ENCODE results near the gene PCNX4. TPM values are rescaled to one million over a fixed set of nuclear protein-coding genes. Genes with fewer than 3 reads are reported as not detected.

The PCNX4 gene
- total RNA-seq, 1 experiment from 2014 or later: 48.4 TPM

- H3K27me3 ChIP-seq (ENCODE audit: insufficient read depth, low read length): no peaks in the 10 kb centered on the region
- no peaks in the 10 kb centered on the region for H3K9me2 ChIP-seq (ENCODE audit: insufficient read depth)
- BruUV-seq (replicated peaks): no TSS peak
- H3K4me1 ChIP-seq (ENCODE audit: control insufficient read depth in 1 of 2, insufficient read depth in 2 of 2, low read length in 2 of 2): no peaks in the 10 kb centered on the region
- TF ChIP-seq SRF (IDR thresholded peaks at IDR 0.05; ENCODE audit: low read depth) (no peak), ELF1 (IDR thresholded peaks at IDR 0.05; ENCODE audit: borderline replicate concordance, low read depth) (no peak), ZNF274 (IDR thresholded peaks at IDR 0.05; ENCODE audit: low read depth, low read length) (no peak), REST (IDR thresholded peaks at IDR 0.05; ENCODE audit: low read depth) (no peak), POLR2A (IDR thresholded peaks at IDR 0.05; ENCODE audit: borderline replicate concordance, extremely low read depth, insufficient read depth, insufficient read length) (no peak)
- H3K4me3 ChIP-seq (replicated peaks in 1 of 2; ENCODE audit: low read depth in 1 of 2, low read length in 2 of 2): no peak overlapping the region
- no peaks in the 10 kb centered on the region for H3K9me3 ChIP-seq (ENCODE audit: control insufficient read depth in 1 of 2, insufficient read depth in 1 of 2, low read depth in 1 of 2, low read length in 2 of 2)
- H3K4me2 ChIP-seq (ENCODE audit: low read length): no peak overlapping the region
- ChIA-PET POLR2A (no interaction called here), RAD21 (ENCODE audit: low non-redundant PET in 1 of 2, low total read pairs in 2 of 2, uncharacterized antibody in 2 of 2, unreplicated experiment in 2 of 2) (no interaction called here), CTCF (no interaction called here)
- ATAC-seq: no peak
- no peaks in the 10 kb centered on the region for H3K36me3 ChIP-seq (ENCODE audit: control insufficient read depth in 1 of 2, insufficient read depth in 2 of 2, low read length in 2 of 2)
- no peak for DNase-seq (ENCODE audit: low read depth, low spot score)
- intact Hi-C loops (cut with micrococcal nuclease): no loop called here
- H4K20me1 ChIP-seq (ENCODE audit: insufficient read depth): no peaks in the 10 kb centered on the region
- no peaks in the 10 kb centered on the region for H3K79me2 ChIP-seq (ENCODE audit: insufficient read depth, low read length)
- no peak overlapping the region for H3K27ac ChIP-seq (ENCODE audit: low read depth, low read length)
- no peak overlapping the region for H3K9ac ChIP-seq (ENCODE audit: low read length)
- H2AFZ ChIP-seq (ENCODE audit: low read depth, low read length, poor library complexity, severe bottlenecking): no peak overlapping the region
Observed at GRCh38 chr14:60214003-60214402, 122.3 kb downstream of the PCNX4 start.

- Histone ChIP-seq H3K27ac (ENCODE audit: low read depth, low read length) (no peak overlapping the region), H3K36me3 (ENCODE audit: control insufficient read depth in 1 of 2, insufficient read depth in 2 of 2, low read length in 2 of 2) (no peaks in the 10 kb centered on the region), H3K9me3 (ENCODE audit: control insufficient read depth in 1 of 2, insufficient read depth in 1 of 2, low read depth in 1 of 2, low read length in 2 of 2) (no peaks in the 10 kb centered on the region), H3K4me3 (replicated peaks in 1 of 2; ENCODE audit: low read depth in 1 of 2, low read length in 2 of 2) (no peak overlapping the region), H3K79me2 (ENCODE audit: insufficient read depth, low read length) (no peaks in the 10 kb centered on the region), H3K9ac (ENCODE audit: low read length) (no peak overlapping the region), H3K4me2 (ENCODE audit: low read length) (no peak overlapping the region), H3K9me2 (ENCODE audit: insufficient read depth) (no peaks in the 10 kb centered on the region), H3K27me3 (ENCODE audit: insufficient read depth, low read length) (no peaks in the 10 kb centered on the region), H2AFZ (ENCODE audit: low read depth, low read length, poor library complexity, severe bottlenecking) (no peak overlapping the region), H4K20me1 (ENCODE audit: insufficient read depth) (no peaks in the 10 kb centered on the region), H3K4me1 (ENCODE audit: control insufficient read depth in 1 of 2, insufficient read depth in 2 of 2, low read length in 2 of 2) (no peaks in the 10 kb centered on the region)
- intact Hi-C loops (cut with micrococcal nuclease): no loop called here
- no TSS peak for BruUV-seq (replicated peaks)
- POLR2A ChIA-PET: no interaction called here
- DNase-seq (ENCODE audit: low read depth, low spot score) (no peak), ATAC-seq (no peak)
- RAD21 ChIA-PET (ENCODE audit: low non-redundant PET in 1 of 2, low total read pairs in 2 of 2, uncharacterized antibody in 2 of 2, unreplicated experiment in 2 of 2): no interaction called here
- CTCF ChIA-PET: no interaction called here
- TF ChIP-seq EZH2phosphoT487 (IDR thresholded peaks at IDR 0.05; ENCODE audit: borderline replicate concordance) (no peak), RAD21 (IDR thresholded peaks at IDR 0.05; ENCODE audit: low read depth) (no peak), CTCF (IDR thresholded peaks at IDR 0.05 in 2 of 3, conservative IDR thresholded peaks at IDR 0.05 in 1 of 3; ENCODE audit: borderline replicate concordance in 1 of 3, insufficient read depth in 1 of 3, low read depth in 2 of 3, low read length in 2 of 3) (no peak), CBX3 (IDR thresholded peaks at IDR 0.05; ENCODE audit: low read depth) (no peak)
Observed at GRCh38 chr14:60214415-60215126, 122.8 kb downstream of the PCNX4 start.

All from HCT116 (cell line).